Measurements from ENCODE around the gene PXDC1. TPM values are rescaled to one million over a fixed set of nuclear protein-coding genes. Genes with fewer than 3 reads are reported as not detected.

The PXDC1 gene
- total and polyA plus RNA-seq, 2 experiments from 2014 or later = 1.2 to 1.8 TPM

DNA sequence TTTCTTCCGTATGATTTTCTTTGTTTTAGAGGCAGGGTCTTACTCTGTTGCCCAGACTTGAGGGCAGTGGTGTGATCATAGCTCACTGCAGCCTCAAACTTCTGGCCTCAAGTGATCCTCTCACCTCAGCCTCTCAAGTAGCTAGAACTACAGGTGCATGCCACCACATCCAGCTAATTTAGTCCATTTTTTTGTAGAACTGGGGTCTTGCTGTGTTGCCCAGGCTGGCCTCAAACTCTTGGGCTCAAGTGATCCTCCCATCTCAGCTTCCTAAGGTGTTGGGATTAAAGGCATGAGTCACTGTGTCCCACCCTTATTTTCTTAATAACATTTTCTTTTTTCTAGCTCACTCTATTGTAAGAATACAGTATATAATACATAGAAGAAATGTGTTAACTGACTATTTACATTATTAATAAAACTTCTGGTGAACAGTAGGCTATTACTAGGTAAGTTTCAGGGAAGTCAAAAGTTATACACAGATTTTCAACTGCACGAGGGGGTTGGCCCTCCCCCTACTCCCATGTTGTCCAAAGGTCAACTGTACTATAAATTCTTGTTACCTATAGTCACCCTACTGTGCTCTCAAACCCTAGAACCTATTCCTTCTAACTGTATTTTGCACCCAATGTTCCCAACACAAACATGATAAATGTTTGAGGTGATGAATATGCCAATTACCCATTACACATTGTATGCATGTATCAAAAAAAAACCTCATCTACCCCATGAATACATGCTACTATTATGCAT, 56.3 kb downstream of the PXDC1 start:
- Mint-ChIP-seq H3K36me3 (ENCODE audit: low read depth) (peaks cover 17% of the 10 kb centered on the region), H3K27ac (no peak overlapping the region), H3K27me3 (ENCODE audit: insufficient read depth, low read depth, poor library complexity) (no peaks in the 10 kb centered on the region), H3K4me3 (no peak overlapping the region), H3K4me1 (peaks cover 5% of the 10 kb centered on the region; the same call in 2 of the 3 replicates), H3K9me3 (peaks cover 23% of the 10 kb centered on the region)
- no peaks in the 10 kb centered on the region for H3K4me1 ChIP-seq (ENCODE audit: insufficient read depth)
- no peaks in the 10 kb centered on the region for H3K79me2 ChIP-seq (replicated peaks; ENCODE audit: insufficient read depth)
- no peak overlapping the region for H3K4me3 ChIP-seq
- H3K4me2 ChIP-seq = no peak overlapping the region
- no peaks in the 10 kb centered on the region for H3K27me3 ChIP-seq (ENCODE audit: insufficient read depth)
- H3F3A ChIP-seq (replicated peaks; ENCODE audit: low read depth) = no peaks in the 10 kb centered on the region
- H3K36me3 ChIP-seq (ENCODE audit: insufficient read depth) = peaks cover 4% of the 10 kb centered on the region; the same call in 1 of the 2 replicates
- no peaks in the 10 kb centered on the region for H4K20me1 ChIP-seq (replicated peaks; ENCODE audit: insufficient read depth)
- TF ChIP-seq, protein P1, sequence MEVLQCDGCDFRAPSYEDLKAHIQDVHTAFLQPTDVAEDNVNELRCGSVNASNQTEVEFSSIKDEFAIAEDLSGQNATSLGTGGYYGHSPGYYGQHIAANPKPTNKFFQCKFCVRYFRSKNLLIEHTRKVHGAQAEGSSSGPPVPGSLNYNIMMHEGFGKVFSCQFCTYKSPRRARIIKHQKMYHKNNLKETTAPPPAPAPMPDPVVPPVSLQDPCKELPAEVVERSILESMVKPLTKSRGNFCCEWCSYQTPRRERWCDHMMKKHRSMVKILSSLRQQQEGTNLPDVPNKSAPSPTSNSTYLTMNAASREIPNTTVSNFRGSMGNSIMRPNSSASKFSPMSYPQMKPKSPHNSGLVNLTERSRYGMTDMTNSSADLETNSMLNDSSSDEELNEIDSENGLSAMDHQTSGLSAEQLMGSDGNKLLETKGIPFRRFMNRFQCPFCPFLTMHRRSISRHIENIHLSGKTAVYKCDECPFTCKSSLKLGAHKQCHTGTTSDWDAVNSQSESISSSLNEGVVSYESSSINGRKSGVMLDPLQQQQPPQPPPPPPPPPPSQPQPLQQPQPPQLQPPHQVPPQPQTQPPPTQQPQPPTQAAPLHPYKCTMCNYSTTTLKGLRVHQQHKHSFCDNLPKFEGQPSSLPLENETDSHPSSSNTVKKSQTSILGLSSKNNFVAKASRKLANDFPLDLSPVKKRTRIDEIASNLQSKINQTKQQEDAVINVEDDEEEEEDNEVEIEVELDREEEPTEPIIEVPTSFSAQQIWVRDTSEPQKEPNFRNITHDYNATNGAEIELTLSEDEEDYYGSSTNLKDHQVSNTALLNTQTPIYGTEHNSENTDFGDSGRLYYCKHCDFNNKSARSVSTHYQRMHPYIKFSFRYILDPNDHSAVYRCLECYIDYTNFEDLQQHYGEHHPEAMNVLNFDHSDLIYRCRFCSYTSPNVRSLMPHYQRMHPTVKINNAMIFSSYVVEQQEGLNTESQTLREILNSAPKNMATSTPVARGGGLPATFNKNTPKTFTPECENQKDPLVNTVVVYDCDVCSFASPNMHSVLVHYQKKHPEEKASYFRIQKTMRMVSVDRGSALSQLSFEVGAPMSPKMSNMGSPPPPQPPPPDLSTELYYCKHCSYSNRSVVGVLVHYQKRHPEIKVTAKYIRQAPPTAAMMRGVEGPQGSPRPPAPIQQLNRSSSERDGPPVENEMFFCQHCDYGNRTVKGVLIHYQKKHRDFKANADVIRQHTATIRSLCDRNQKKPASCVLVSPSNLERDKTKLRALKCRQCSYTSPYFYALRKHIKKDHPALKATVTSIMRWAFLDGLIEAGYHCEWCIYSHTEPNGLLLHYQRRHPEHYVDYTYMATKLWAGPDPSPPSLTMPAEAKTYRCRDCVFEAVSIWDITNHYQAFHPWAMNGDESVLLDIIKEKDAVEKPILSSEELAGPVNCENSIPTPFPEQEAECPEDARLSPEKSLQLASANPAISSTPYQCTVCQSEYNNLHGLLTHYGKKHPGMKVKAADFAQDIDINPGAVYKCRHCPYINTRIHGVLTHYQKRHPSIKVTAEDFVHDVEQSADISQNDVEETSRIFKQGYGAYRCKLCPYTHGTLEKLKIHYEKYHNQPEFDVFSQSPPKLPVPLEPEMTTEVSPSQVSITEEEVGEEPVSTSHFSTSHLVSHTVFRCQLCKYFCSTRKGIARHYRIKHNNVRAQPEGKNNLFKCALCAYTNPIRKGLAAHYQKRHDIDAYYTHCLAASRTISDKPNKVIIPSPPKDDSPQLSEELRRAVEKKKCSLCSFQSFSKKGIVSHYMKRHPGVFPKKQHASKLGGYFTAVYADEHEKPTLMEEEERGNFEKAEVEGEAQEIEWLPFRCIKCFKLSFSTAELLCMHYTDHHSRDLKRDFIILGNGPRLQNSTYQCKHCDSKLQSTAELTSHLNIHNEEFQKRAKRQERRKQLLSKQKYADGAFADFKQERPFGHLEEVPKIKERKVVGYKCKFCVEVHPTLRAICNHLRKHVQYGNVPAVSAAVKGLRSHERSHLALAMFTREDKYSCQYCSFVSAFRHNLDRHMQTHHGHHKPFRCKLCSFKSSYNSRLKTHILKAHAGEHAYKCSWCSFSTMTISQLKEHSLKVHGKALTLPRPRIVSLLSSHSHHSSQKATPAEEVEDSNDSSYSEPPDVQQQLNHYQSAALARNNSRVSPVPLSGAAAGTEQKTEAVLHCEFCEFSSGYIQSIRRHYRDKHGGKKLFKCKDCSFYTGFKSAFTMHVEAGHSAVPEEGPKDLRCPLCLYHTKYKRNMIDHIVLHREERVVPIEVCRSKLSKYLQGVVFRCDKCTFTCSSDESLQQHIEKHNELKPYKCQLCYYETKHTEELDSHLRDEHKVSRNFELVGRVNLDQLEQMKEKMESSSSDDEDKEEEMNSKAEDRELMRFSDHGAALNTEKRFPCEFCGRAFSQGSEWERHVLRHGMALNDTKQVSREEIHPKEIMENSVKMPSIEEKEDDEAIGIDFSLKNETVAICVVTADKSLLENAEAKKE (CRISPR knock-in tag; IDR thresholded peaks at IDR 0.05) = no peak
- TF ChIP-seq NANOG (IDR thresholded peaks at IDR 0.05; ENCODE audit: borderline replicate concordance) = no peak
- DNase-seq (ENCODE audit: low spot score) = no peak
- no peak overlapping the region for H3K27ac ChIP-seq (ENCODE audit: low read depth)
- no peak for ATAC-seq
- H3K9me2 ChIP-seq (ENCODE audit: insufficient read depth) = no peaks in the 10 kb centered on the region
- no peak overlapping the region for H2AFZ ChIP-seq

DNA sequence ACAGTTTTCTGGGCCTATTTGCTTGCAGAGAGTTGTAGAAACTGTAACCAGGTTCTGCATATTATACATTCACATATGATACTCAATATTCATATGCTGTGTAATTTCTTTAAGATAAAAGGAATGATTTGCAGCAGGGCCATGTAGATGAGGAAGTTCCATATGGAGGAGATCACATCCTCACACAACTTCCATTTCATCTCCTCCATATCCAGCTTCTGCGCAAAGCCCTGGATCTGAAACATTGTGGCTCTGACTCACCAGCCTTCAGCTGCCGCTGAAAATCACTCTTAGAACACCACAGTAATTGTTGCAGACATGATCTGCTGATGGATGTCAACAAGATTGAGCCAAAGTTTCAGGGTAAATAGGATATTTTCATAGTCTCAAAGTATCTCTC, 57.7 kb downstream of the PXDC1 start:
- H3K27me3 ChIP-seq (ENCODE audit: insufficient read depth) = no peaks in the 10 kb centered on the region
- Mint-ChIP-seq H3K4me1 (peaks cover 5% of the 10 kb centered on the region; the same call in 2 of the 3 replicates), H3K4me3 (no peak overlapping the region), H3K27me3 (ENCODE audit: insufficient read depth, low read depth, poor library complexity) (no peaks in the 10 kb centered on the region), H3K36me3 (ENCODE audit: low read depth) (peaks cover 11% of the 10 kb centered on the region), H3K27ac (no peak overlapping the region), H3K9me3 (peaks cover 11% of the 10 kb centered on the region)
- ATAC-seq (no peak), DNase-seq (ENCODE audit: low spot score) (no peak)
- H3K4me1 ChIP-seq (ENCODE audit: insufficient read depth) = no peaks in the 10 kb centered on the region
- H3K27ac ChIP-seq (ENCODE audit: low read depth) = no peak overlapping the region
- H4K20me1 ChIP-seq (replicated peaks; ENCODE audit: insufficient read depth) = no peaks in the 10 kb centered on the region
- H3F3A ChIP-seq (replicated peaks; ENCODE audit: low read depth) = no peaks in the 10 kb centered on the region
- H3K9me2 ChIP-seq (ENCODE audit: insufficient read depth) = no peaks in the 10 kb centered on the region
- no peak overlapping the region for H3K4me2 ChIP-seq
- no peaks in the 10 kb centered on the region for H3K79me2 ChIP-seq (replicated peaks; ENCODE audit: insufficient read depth)
- H3K36me3 ChIP-seq (ENCODE audit: insufficient read depth) = peaks cover 2% of the 10 kb centered on the region; the same call in 1 of the 2 replicates
- no peak overlapping the region for H2AFZ ChIP-seq
- H3K4me3 ChIP-seq = no peak overlapping the region
- TF ChIP-seq, protein P2, sequence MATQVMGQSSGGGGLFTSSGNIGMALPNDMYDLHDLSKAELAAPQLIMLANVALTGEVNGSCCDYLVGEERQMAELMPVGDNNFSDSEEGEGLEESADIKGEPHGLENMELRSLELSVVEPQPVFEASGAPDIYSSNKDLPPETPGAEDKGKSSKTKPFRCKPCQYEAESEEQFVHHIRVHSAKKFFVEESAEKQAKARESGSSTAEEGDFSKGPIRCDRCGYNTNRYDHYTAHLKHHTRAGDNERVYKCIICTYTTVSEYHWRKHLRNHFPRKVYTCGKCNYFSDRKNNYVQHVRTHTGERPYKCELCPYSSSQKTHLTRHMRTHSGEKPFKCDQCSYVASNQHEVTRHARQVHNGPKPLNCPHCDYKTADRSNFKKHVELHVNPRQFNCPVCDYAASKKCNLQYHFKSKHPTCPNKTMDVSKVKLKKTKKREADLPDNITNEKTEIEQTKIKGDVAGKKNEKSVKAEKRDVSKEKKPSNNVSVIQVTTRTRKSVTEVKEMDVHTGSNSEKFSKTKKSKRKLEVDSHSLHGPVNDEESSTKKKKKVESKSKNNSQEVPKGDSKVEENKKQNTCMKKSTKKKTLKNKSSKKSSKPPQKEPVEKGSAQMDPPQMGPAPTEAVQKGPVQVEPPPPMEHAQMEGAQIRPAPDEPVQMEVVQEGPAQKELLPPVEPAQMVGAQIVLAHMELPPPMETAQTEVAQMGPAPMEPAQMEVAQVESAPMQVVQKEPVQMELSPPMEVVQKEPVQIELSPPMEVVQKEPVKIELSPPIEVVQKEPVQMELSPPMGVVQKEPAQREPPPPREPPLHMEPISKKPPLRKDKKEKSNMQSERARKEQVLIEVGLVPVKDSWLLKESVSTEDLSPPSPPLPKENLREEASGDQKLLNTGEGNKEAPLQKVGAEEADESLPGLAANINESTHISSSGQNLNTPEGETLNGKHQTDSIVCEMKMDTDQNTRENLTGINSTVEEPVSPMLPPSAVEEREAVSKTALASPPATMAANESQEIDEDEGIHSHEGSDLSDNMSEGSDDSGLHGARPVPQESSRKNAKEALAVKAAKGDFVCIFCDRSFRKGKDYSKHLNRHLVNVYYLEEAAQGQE (IDR thresholded peaks at IDR 0.05; ENCODE audit: unreplicated experiment) = no peak
- TF ChIP-seq, protein P3, sequence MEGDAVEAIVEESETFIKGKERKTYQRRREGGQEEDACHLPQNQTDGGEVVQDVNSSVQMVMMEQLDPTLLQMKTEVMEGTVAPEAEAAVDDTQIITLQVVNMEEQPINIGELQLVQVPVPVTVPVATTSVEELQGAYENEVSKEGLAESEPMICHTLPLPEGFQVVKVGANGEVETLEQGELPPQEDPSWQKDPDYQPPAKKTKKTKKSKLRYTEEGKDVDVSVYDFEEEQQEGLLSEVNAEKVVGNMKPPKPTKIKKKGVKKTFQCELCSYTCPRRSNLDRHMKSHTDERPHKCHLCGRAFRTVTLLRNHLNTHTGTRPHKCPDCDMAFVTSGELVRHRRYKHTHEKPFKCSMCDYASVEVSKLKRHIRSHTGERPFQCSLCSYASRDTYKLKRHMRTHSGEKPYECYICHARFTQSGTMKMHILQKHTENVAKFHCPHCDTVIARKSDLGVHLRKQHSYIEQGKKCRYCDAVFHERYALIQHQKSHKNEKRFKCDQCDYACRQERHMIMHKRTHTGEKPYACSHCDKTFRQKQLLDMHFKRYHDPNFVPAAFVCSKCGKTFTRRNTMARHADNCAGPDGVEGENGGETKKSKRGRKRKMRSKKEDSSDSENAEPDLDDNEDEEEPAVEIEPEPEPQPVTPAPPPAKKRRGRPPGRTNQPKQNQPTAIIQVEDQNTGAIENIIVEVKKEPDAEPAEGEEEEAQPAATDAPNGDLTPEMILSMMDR (conservative IDR thresholded peaks at IDR 0.05; ENCODE audit: low read depth in 2 of 2) = no peak
- TF ChIP-seq JUNB (IDR thresholded peaks at IDR 0.05; ENCODE audit: unreplicated experiment) = no peak
- TF ChIP-seq ZNF114 (CRISPR knock-in tag; IDR thresholded peaks at IDR 0.05) = no peak
- TF ChIP-seq POLR2AphosphoS5 (IDR thresholded peaks at IDR 0.05; ENCODE audit: low read depth) = no peak
- no peak for TF ChIP-seq EZH2 (IDR thresholded peaks at IDR 0.05; ENCODE audit: low read depth, unreplicated experiment)
